ENCODE measurements around the gene N4BP2.
A peak's percentile ranks its signal among the peaks of the same experiment; 100 is the strongest.

The N4BP2 gene

DNA sequence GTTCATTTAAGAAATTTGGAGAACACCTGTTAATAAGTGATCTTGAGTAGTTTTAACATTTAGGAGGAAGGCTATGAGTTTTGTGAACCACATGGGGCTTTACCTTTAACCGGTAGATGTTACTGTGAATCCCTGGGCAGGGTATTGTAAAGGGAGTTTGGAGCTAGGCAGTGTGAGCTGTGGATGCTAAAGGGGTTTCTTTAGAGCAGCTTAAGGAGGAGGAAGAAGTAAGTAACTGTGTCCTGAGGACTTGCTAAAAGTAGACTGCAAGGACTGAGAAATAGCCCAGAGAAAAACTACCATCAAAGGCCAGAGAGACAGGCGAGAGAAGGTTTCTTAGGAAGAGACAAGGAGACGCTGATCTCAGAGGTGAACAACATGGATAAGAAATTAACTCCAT is 145.8 kb downstream of the N4BP2 start:
- TF ChIP-seq ZNF239 (tag by site-specific recombination; IDR thresholded peaks at IDR 0.05) (no peak), ZNF658 (tag by site-specific recombination; IDR thresholded peaks at IDR 0.05) (no peak), ZNF677 (tag by site-specific recombination; IDR thresholded peaks at IDR 0.05) (no peak)
- TF ChIP-seq, protein P1, sequence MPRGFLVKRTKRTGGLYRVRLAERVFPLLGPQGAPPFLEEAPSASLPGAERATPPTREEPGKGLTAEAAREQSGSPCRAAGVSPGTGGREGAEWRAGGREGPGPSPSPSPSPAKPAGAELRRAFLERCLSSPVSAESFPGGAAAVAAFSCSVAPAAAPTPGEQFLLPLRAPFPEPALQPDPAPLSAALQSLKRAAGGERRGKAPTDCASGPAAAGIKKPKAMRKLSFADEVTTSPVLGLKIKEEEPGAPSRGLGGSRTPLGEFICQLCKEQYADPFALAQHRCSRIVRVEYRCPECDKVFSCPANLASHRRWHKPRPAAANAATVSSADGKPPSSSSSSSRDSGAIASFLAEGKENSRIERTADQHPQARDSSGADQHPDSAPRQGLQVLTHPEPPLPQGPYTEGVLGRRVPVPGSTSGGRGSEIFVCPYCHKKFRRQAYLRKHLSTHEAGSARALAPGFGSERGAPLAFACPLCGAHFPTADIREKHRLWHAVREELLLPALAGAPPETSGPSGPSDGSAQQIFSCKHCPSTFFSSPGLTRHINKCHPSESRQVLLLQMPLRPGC (tag by site-specific recombination; IDR thresholded peaks at IDR 0.05) = no peak
- TF ChIP-seq, protein P2, sequence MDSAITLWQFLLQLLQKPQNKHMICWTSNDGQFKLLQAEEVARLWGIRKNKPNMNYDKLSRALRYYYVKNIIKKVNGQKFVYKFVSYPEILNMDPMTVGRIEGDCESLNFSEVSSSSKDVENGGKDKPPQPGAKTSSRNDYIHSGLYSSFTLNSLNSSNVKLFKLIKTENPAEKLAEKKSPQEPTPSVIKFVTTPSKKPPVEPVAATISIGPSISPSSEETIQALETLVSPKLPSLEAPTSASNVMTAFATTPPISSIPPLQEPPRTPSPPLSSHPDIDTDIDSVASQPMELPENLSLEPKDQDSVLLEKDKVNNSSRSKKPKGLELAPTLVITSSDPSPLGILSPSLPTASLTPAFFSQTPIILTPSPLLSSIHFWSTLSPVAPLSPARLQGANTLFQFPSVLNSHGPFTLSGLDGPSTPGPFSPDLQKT (IDR thresholded peaks at IDR 0.05; ENCODE audit: borderline replicate concordance, low read depth, low read length) = no peak
- TF ChIP-seq, protein P3, sequence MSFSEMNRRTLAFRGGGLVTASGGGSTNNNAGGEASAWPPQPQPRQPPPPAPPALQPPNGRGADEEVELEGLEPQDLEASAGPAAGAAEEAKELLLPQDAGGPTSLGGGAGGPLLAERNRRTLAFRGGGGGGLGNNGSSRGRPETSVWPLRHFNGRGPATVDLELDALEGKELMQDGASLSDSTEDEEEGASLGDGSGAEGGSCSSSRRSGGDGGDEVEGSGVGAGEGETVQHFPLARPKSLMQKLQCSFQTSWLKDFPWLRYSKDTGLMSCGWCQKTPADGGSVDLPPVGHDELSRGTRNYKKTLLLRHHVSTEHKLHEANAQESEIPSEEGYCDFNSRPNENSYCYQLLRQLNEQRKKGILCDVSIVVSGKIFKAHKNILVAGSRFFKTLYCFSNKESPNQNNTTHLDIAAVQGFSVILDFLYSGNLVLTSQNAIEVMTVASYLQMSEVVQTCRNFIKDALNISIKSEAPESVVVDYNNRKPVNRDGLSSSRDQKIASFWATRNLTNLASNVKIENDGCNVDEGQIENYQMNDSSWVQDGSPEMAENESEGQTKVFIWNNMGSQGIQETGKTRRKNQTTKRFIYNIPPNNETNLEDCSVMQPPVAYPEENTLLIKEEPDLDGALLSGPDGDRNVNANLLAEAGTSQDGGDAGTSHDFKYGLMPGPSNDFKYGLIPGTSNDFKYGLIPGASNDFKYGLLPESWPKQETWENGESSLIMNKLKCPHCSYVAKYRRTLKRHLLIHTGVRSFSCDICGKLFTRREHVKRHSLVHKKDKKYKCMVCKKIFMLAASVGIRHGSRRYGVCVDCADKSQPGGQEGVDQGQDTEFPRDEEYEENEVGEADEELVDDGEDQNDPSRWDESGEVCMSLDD (tag by site-specific recombination; IDR thresholded peaks at IDR 0.05) = no peak
- TF ChIP-seq, protein P4, sequence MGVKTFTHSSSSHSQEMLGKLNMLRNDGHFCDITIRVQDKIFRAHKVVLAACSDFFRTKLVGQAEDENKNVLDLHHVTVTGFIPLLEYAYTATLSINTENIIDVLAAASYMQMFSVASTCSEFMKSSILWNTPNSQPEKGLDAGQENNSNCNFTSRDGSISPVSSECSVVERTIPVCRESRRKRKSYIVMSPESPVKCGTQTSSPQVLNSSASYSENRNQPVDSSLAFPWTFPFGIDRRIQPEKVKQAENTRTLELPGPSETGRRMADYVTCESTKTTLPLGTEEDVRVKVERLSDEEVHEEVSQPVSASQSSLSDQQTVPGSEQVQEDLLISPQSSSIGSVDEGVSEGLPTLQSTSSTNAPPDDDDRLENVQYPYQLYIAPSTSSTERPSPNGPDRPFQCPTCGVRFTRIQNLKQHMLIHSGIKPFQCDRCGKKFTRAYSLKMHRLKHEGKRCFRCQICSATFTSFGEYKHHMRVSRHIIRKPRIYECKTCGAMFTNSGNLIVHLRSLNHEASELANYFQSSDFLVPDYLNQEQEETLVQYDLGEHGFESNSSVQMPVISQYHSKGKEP (tag by site-specific recombination; IDR thresholded peaks at IDR 0.05) = no peak
- TF ChIP-seq, protein P5, sequence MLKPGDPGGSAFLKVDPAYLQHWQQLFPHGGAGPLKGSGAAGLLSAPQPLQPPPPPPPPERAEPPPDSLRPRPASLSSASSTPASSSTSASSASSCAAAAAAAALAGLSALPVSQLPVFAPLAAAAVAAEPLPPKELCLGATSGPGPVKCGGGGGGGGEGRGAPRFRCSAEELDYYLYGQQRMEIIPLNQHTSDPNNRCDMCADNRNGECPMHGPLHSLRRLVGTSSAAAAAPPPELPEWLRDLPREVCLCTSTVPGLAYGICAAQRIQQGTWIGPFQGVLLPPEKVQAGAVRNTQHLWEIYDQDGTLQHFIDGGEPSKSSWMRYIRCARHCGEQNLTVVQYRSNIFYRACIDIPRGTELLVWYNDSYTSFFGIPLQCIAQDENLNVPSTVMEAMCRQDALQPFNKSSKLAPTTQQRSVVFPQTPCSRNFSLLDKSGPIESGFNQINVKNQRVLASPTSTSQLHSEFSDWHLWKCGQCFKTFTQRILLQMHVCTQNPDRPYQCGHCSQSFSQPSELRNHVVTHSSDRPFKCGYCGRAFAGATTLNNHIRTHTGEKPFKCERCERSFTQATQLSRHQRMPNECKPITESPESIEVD (tag by site-specific recombination; IDR thresholded peaks at IDR 0.05) = no peak
- Histone ChIP-seq H3K36me3 (ENCODE audit: control insufficient read depth in 2 of 2, insufficient read depth in 1 of 2, low read length in 2 of 2) (no peaks in the 10 kb centered on the region), H3K4me1 (ENCODE audit: control insufficient read depth, insufficient read depth, low read length) (no peaks in the 10 kb centered on the region), H3K9me3 (ENCODE audit: control insufficient read depth, insufficient read depth, low read depth, low read length) (no peaks in the 10 kb centered on the region), H3K4me3 (ENCODE audit: low read depth, low read length) (no peak overlapping the region), H3K27ac (ENCODE audit: extremely low read depth, low read depth, low read length) (no peak overlapping the region)
- POLR2A ChIA-PET = interaction anchor here (0.7 kb wide), 1 partner anchor 191 kb away, joined by 5 read pairs; no protein-coding TSS in a partner anchor
- CTCF ChIA-PET = interaction anchor here (0.6 kb wide), 1 partner anchor 123 kb away, joined by 3 read pairs; no protein-coding TSS in a partner anchor

DNA sequence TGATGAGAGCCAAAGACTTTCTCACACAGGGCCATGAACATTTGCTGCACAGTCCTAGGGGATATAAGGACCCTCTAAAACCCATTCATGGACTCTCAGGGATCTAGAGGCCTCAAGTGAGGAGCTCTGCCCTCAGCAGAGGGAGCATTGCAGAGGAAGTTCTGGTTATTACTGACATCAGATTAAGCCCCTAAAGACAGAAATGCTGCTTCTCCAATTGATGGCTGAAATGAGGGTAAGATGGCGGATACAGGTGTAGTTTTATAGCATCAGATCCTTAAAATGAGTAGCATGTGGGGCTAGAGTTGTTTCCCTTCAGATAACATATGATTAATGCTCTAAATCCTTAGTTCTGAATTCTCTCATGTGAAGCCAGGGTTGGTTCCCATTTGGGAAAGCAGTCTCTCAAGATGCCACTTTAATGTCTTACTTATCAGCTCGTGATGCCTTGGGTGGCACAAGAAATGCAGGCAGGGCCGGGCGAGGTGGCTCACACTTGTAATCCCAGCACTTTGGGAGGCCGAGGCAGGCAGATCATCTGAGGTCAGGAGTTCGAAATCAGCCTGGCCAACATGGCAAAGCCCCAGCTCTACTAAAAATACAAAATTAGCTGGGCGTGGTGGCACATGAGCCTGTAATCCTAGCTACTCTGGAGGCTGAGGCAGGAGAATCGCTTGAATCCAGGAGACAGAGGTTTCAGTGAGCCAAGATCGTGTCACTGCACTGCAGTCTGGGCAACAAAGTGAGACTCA is 148.0 kb downstream of the N4BP2 start:
- Histone ChIP-seq H3K36me3 (ENCODE audit: control insufficient read depth in 2 of 2, insufficient read depth in 1 of 2, low read length in 2 of 2) (no peaks in the 10 kb centered on the region), H3K4me3 (ENCODE audit: low read depth, low read length) (no peak overlapping the region), H3K27ac (ENCODE audit: extremely low read depth, low read depth, low read length) (no peak overlapping the region), H3K9me3 (ENCODE audit: control insufficient read depth, insufficient read depth, low read depth, low read length) (no peaks in the 10 kb centered on the region), H3K4me1 (ENCODE audit: control insufficient read depth, insufficient read depth, low read length) (no peaks in the 10 kb centered on the region)
- ChIA-PET CTCF (interaction anchor here (1.0 kb wide), 1 partner anchor 20 kb away, joined by 3 read pairs; no protein-coding TSS in a partner anchor), POLR2A (no interaction called here)
- TF ChIP-seq, protein P6, sequence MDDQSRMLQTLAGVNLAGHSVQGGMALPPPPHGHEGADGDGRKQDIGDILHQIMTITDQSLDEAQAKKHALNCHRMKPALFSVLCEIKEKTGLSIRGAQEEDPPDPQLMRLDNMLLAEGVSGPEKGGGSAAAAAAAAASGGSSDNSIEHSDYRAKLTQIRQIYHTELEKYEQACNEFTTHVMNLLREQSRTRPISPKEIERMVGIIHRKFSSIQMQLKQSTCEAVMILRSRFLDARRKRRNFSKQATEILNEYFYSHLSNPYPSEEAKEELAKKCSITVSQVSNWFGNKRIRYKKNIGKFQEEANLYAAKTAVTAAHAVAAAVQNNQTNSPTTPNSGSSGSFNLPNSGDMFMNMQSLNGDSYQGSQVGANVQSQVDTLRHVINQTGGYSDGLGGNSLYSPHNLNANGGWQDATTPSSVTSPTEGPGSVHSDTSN (CRISPR knock-in tag; IDR thresholded peaks at IDR 0.05) = no peak
- TF ChIP-seq ZNF184 (tag by site-specific recombination; IDR thresholded peaks at IDR 0.05) (no peak), ZNF211 (tag by site-specific recombination; IDR thresholded peaks at IDR 0.05; ENCODE audit: low read depth) (no peak), ZBTB17 (tag by site-specific recombination; IDR thresholded peaks at IDR 0.05) (peak; percentile 46; the same call in 1 of the 2 replicates)

Measured in HEK293 (cell line).